GM18526 (cell line): Measurements from ENCODE around the gene RPS6KA4.

Source experiments
- POLR2A ChIP-seq: IDR thresholded peaks from 3 replicates; pipeline ENCODE4 v1.6.1; 2011; ENCODE audit not compliant: insufficient read length; ENCODE audit errors: extremely low read depth

Gene RPS6KA4

GRCh38 chr11:64341429-64341828, 17.5 kb upstream of the RPS6KA4 start:
- no peak for TF ChIP-seq POLR2A

GRCh38 chr11:64341851-64342791, 16.8 kb upstream of the RPS6KA4 start:
- no peak for TF ChIP-seq POLR2A

- no peak for TF ChIP-seq POLR2A
These were observed 15.9 kb upstream of the RPS6KA4 start for GRCh38 chr11:64342869-64343745.

DNA sequence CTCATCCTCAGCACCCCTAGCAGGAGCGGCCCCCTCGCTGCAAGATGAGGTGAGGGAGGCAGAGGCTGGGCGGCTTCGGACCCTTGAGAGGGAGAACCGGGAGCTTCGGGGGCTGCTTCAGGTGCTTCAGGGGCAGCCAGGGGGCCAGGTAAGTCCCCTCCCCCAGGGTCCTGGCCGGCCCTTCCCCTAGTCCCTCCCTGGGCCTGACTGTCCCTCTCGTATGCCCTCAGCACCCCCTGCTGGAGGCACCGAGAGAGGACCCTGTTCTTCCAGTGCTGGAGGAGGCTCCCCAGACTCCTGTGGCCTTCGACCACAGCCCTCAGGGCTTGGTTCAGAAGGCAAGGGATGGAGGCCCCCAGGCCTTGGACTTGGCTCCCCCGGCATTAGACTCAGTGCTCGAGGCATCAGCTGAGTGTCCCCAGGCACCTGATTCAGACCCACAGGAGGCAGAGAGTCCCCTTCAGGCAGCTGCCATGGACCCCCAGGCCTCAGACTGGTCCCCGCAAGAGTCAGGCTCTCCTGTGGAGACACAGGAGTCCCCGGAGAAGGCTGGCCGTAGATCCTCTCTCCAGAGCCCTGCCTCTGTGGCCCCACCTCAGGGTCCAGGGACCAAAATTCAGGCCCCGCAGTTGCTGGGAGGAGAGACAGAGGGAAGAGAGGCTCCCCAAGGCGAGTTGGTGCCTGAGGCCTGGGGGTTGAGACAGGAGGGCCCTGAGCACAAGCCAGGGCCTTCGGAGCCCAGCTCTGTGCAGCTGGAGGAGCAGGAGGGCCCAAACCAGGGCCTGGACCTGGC, 15.0 kb upstream of the RPS6KA4 start:
- TF ChIP-seq POLR2A, result no peak

- TF ChIP-seq POLR2A, result no peak
These were observed 14.2 kb upstream of the RPS6KA4 start for GRCh38 chr11:64344787-64345186.

DNA sequence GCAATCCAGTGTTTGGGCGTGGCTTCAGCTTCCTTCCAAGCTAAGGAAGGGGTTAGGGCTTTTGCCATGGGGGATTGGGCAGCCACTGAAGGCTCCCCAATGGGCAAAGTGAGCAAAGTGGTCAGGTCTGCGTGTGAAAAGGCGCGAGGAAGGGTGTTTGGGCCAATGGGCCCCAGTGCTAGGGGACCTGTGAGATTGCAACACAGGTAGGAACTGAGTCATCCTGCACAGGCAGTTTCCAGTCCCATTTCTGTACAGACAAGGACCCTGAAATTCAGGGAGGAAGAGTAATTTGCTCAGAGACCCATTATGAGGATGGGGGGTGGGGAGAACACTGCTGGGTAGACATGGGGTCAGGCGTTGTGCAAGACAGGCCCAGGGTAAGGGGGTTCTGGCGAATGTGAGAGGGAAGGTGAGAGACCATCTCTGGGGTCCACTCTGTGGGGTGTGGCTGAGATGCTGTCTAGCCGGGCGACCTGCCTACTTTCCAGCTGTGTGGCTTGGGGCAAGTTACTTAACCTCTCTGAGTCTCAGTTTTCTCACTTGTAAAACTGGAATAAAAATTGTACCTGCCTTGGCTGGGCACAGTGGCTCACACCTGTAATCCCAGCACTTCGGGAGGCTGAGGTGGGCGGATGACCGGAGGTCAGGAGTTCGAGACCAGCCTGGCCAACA, 11.6 kb upstream of the RPS6KA4 start:
- TF ChIP-seq POLR2A, result no peak

DNA sequence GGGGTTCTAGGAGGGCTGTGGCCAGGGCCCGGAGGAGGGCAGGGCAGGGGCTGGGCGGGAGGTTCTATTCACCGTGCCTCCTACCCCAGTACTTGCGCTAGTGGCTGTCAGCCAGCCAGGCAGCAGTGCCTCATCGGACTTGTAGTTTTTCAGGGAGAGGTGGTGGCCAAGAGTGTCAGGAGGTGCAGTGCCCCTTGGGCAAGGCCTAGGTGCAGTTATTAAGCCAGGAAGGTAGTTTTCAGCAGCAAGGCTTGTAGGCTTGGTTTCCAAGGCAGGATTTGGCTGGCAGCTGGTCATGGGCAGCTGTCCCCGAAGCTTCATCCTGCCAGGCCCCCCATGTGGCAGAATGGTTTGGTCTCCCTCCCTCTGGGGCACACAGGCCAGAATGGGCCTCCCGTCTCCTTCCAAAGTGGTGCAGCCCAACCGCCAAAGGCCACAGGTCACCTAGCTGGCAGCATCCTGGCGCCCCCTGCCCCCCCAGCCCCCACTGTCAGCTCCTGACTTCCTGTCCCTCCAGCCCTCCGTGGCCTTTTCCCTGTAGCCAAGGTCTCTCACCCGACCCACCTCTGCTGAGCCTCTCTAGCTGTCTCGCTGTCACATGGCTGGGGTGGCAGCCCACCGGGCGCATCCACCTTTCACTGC, 10.5 kb upstream of the RPS6KA4 start:
- no peak for TF ChIP-seq POLR2A

DNA sequence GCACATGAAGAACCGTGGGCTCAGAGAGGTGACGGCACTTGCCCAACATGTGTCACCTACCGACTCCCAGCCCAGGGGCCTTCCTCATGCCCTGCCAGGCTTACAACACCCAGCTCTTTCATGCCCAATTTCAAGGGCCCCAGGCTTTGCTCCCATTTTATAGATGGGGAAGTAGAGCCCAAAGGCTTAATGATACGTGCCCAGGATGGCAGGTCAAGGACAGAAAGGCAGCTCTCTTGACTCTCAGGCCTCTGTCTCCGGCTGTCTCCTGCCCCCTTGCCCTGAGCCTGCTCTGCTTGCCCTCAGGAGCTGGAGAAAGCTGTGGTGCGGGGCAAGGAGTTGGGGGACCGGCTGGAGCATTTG, 10.0 kb upstream of the RPS6KA4 start:
- TF ChIP-seq POLR2A, result no peak

DNA sequence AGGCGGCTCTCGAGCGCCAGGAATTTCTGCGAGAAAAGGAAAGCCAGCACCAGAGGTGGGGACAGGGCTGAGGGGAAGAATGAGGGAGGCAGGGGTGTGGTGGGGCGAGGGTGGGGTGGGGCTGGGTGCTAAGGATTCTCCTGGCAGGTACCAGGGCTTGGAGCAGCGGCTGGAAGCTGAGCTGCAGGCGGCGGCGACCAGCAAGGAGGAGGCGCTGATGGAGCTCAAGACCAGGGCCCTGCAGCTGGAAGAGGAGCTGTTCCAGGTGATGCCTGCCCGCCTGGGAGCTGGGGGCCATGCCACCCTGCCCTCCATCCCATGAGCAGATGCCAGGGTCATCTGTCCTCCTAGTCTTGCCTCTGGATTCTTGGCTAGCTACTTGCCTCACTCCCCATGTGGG, 9.6 kb upstream of the RPS6KA4 start:
- no peak for TF ChIP-seq POLR2A

GRCh38 chr11:64351136-64351631, 7.8 kb upstream of the RPS6KA4 start:
- TF ChIP-seq POLR2A, result no peak

DNA sequence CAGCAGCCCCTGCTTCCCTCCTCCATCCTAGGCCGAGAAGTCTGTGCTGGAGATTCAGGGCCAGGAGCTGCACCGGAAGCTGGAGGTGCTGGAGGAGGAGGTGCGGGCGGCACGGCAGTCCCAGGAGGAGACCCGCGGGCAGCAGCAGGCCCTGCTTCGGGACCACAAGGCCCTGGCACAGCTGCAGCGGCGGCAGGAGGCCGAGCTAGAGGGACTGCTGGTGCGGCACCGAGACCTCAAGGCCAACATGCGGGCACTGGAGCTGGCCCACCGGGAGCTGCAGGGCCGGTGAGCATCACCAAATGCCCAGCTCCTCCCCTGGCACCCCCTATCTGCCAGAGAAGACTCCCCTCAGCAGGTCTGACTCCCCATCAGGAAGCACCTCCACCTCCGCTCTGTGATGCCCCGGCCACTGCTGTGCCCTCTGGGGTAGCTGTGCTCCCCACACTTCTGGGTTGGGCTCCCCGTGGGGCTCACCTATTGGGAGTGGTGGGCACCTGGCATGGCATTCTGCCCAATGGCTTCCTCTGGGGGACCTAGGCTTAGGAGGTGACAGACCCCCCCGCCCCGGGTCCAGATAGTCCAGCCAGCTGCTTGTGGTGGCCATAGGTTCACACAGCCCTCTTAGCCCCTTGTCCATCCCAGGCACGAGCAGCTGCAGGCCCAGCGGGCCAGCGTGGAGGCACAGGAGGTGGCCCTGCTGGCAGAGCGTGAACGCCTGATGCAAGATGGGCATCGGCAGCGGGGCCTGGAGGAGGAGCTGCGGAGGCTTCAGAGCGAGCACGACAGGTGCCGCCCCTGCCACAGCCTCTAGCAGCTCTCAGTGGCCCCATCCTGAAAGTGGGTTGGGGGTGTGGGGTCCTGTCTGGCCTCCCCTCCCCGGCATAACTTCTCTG, 6.6 kb upstream of the RPS6KA4 start:
- no peak for TF ChIP-seq POLR2A

DNA sequence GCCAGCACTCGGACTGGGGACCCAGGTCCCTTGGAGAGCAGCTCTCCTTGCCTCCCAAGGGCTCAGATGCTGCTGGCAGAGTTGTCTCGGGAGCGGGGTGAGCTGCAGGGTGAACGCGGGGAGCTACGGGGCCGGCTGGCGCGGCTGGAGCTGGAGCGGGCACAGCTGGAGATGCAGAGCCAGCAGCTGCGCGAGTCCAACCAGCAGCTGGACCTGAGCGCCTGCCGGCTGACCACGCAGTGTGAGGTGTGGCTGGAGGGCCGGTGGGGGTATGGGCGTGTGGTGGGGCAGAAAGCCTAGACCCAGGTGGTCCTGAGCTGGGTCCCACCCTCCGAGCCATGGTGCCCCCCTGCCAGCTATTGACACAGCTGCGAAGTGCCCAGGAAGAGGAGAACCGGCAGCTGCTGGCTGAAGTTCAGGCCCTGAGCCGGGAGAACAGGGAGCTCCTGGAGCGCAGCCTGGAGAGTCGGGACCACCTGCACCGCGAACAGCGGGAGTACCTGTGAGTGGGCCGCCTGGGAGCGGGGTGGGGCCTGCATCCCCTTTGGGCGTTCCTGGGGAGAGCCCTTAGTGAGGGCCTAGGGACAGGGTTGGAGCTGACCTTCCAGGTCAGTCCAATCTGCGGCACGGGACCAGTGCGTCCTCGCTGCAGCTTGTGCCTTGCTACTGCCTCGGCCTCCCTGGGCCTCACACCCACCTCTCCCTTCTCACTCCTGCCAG, 5.8 kb upstream of the RPS6KA4 start:
- TF ChIP-seq POLR2A, result no peak
